ENCODE results near the gene LRRC46. TPM values are rescaled to one million over a fixed set of nuclear protein-coding genes. Genes with fewer than 3 reads are reported as not detected.

The LRRC46 gene
- total and polyA plus RNA-seq, 2 of the 13 experiments (the other 11 are each of a cell fraction or from before 2014, with no cell fraction given) = 0.09 TPM

GRCh38 chr17:47789611-47790561 lies 41.6 kb upstream of the LRRC46 start (continued):
- TF ChIP-seq ZSCAN31 (CRISPR knock-in tag; IDR thresholded peaks at IDR 0.05; ENCODE audit: low read depth) (no peak; the same call in 1 of the 2 replicates), SCMH1 (CRISPR knock-in tag; IDR thresholded peaks at IDR 0.05; ENCODE audit: borderline replicate concordance) (no peak), ZBTB4 (CRISPR knock-in tag; IDR thresholded peaks at IDR 0.05; ENCODE audit: borderline replicate concordance) (no peak), EZH2 (conservative IDR thresholded peaks at IDR 0.05; ENCODE audit: low read depth, low read length) (no peak), ZFP91 (CRISPR knock-in tag; IDR thresholded peaks at IDR 0.05; ENCODE audit: borderline replicate concordance) (peak; percentile 46; the same call in 1 of the 2 replicates), NCOA5 (CRISPR knock-in tag; IDR thresholded peaks at IDR 0.05) (no peak), XRCC5 (optimal IDR thresholded peaks at IDR 0.05; ENCODE audit: low read length) (peak; percentile 66), ZNF318 (CRISPR knock-in tag; IDR thresholded peaks at IDR 0.05) (no peak), ONECUT2 (CRISPR knock-in tag; IDR thresholded peaks at IDR 0.05) (no peak), ZNF550 (CRISPR knock-in tag; IDR thresholded peaks at IDR 0.05; ENCODE audit: borderline replicate concordance) (no peak), ZBTB46 (CRISPR knock-in tag; IDR thresholded peaks at IDR 0.05; ENCODE audit: borderline replicate concordance) (no peak), NFKB2 (CRISPR knock-in tag; IDR thresholded peaks at IDR 0.05; ENCODE audit: borderline replicate concordance) (no peak)

All from HepG2 (cell line).